GM12801 (cell line): ENCODE measurements around the gene AQP12A.

Experiments used
- CTCF ChIP-seq: IDR thresholded peaks from one replicate; pipeline ENCODE4 v1.5.1; 2011; ENCODE audit warnings: control low read depth; ENCODE audit not compliant: insufficient read length; ENCODE audit errors: extremely low read depth

Gene AQP12A

GRCh38 chr2:240732911-240733622 lies 41.4 kb downstream of the AQP12A start:
- no peak for TF ChIP-seq CTCF

GRCh38 chr2:240733803-240734495 lies 42.3 kb downstream of the AQP12A start:
- TF ChIP-seq CTCF: no peak

GRCh38 chr2:240734756-240735155 lies 43.1 kb downstream of the AQP12A start:
- no peak for TF ChIP-seq CTCF

GRCh38 chr2:240735476-240735875 lies 43.8 kb downstream of the AQP12A start:
- no peak for TF ChIP-seq CTCF

GRCh38 chr2:240736281-240737250 lies 44.9 kb downstream of the AQP12A start:
- no peak for TF ChIP-seq CTCF

- no peak for TF ChIP-seq CTCF
Measured at GRCh38 chr2:240737512-240737911, 45.8 kb downstream of the AQP12A start.

GRCh38 chr2:240737958-240738357 lies 46.3 kb downstream of the AQP12A start:
- TF ChIP-seq CTCF: no peak
